Cardiac septum (tissue), 1 donor: ENCODE data around the gene CAPN15. TPM values are rescaled to one million over a fixed set of nuclear protein-coding genes. Genes with fewer than 3 reads are reported as not detected.
"Not testable (repeated sequence)": the region's sequence is repeated elsewhere in the genome, so short reads cannot be mapped to it uniquely, and the experiment has no call there.

ENCODE experiments used
- DNase-seq: peaks from one replicate; pipeline ENCODE4 v3.0.0-alpha.2; 2020; ENCODE audit warnings: low spot score
- intact Hi-C: fragments of 100-400 bp; cut with DNase I; formaldehyde crosslinking; loops from one replicate; pipeline ENCODE4 v1.14.0; 2022
- total RNA-seq: library from RNA; stranded (reverse); fragmentation: NEBNext Ultra II Directional; extraction: Animal tissue kit (Norgen Biotek cat#: 25700); gene quantifications from one replicate; pipeline ENCODE4 v1.2.1, GENCODE V29; 2021
- donor health status: DM: no; HTN: no; CAD: no.

Gene CAPN15
- total RNA-seq, 1 donor from 2014 or later, result 18.5 TPM

DNA sequence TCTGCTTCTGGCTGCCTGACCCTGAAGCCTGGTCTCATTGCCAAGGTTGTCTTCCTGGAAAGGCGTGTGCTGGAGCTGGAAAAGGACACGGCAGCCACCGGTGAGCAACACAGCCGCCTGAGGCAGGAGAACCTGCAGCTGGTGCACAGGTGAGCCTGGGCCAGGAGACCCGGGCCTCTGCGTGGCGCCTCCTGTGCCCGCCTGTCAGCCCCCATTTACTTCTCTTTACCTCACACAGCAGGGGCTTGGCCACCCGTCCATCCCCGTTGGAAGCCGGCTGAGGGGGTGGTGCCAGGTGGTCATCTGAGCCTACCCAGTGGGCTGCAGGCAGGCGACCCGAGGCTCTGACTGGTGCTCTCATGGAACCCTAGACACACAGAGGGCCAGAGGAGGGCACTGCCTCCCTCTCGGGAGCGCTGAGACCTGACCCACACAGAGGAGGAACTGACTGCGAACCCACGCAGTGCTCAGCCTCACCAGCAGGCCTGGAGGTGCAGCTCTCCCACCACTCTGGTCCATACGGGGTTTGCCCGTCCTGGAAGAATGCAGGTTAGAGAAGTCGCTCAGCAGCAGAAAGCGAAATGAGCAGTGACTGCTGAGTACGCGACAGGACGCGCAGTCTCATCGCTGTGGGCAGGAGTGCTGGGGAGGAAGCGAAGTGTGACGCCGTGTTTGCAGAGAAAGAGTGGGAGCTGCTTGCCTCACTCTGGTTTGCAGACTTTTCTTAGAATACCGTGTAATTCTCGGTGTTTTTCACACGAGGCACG is 21.9 kb upstream of the CAPN15 start:
- no peak for DNase-seq
- intact Hi-C loops, result no loop called here

DNA sequence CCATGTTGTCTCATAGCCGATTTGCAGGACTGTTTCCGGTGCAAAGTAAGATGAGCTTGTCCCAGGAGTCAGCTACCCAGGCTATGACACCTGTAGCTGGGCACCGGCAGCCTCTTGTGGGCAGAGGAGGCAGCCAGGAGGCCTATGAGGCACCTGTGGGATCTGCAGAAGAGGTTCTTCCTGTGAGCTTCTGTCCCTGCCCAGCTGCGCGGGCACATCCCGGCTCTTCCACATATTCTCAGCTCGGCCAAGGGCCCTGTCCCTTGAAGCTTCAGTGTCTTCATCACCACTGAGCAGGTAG is 21.3 kb upstream of the CAPN15 start:
- intact Hi-C loops, result no loop called here
- no peak for DNase-seq

DNA sequence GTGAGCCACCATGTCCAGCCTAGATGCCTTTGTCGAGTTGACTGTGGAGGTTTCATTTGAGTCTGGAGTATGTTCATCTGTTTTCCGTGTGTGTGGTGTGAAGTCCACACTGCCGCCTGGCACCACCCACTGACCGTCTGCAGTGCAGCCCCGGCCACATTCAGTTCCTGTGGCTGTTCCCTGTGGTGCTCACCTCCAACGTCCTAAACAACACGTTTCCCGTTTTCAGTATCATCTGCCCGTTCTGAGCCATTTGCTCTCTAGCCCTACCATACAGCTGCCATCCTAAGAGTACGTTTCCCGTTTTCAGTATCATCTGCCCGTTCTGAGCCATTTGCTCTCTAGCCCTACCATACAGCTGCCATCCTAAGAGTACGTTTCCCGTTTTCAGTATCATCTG is 20.0 kb upstream of the CAPN15 start:
- DNase-seq, intact Hi-C loops: not testable (repeated sequence)

DNA sequence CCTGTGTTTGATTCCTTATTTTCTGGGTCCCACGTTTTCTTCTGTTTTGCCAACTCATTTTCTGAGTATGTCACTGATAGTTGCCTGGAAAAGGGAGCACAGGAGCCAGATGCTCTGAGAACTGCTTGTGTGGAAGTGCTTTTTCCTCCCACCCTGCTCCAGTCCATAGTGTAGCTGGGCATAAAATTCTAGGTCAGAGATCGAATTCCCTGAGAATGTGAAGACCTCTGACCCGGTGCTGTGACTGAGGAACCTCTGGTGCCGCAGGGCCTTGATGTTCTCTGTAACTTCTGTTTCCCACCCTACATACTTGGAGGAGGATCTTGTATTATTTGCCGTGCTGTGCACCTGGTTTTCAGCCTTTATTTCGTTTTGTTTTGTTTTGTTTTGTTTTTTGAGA is 19.5 kb upstream of the CAPN15 start:
- intact Hi-C loops, result no loop called here
- no peak for DNase-seq

DNA sequence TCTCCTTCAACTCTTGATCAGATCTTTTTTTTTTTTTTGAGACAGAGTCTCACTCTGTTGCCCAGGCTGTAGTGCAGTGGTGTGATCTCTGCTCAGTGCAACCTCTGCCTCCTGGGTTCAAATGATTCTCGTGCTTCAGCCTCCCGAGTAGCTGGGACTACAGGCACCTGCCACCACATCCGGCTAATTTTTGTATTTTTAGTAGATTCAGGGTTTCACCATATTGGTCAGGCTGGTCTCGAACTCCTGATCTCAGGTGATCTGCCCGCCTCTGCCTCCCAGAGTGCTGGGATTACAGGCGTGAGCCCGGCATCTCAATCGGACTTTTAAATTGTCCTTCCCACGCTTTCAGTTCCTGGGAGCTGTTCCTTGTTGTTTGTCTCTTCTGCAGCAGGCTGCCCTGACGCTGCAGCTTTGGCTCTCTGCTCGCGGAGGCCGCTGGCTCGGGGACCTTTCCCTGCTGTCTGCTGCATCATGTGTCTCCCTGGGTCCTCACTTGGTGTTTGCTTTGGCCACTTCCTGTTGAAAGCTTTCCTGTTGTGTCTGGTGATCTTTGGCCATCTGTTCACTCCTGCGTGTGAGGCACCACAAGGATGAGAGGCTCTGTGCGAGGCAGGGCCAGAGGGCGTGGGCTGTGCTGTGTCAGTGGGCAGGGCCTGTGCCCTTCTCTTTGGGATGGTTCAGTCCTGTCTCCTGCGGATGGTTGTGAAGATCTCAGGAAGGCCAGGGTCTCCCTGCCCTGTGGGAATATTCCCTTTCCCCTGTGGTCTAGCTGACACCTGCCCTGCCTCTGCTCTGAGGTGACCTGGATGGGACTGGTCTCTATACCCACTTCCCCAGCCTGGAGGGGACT is 18.4 kb upstream of the CAPN15 start:
- DNase-seq, result no peak
- intact Hi-C loops, result no loop called here

DNA sequence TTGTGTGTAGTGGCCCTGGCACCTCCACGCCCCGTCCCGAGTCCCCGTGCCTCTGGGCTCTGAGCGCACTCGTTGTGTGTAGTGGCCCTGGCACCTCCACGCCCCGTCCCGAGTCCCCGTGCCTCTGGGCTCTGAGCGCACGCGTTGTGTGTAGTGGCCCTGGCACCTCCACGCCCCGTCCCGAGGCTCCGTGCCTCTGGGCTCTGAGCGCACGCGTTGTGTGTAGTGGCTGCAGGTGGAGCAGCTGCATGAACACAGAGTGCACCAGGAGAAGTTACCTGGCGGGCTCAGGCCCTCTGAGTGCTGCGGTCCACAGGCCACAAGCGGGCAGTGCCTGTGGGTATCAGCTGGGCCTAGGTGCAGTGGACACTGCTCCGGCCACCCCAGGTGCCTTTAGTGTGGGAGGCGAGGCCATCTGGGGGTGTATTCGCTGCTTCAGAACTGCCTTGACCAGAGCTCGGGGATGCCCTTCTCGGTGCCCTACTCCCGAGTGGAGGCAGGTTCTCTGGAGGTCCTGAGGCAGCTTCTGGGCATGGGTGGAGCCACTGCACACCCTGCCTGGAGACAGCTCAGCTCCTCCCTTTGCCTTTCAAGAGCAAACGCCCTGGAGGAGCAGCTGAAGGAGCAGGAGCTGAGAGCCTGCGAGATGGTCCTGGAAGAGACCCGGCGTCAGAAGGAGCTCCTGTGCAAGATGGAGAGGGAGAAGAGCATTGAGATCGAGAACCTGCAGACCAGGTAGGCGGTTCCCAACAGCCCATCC is 17.3 kb upstream of the CAPN15 start:
- DNase-seq, result no peak
- intact Hi-C loops, result no loop called here

DNA sequence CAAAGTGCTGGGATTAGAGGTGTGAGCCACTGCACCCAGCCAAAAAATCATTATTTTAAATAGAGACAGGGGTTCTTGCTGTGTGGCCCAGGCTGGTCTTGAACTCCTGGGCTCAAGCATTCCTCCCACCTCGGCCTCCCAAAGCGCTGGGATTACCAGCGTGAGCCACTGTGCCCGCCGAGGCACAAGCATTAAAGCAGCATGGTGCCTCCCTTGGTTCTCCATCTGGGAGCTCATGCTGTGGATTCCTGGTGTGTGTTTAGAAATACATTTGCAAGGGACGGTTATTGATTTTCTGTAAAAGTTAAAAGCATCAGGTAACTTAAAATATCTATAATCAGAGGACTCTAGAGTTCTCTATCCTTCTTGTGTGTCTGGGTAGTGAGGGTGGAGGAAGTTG is 14.7 kb upstream of the CAPN15 start:
- no peak for DNase-seq
- intact Hi-C loops, result no loop called here

DNA sequence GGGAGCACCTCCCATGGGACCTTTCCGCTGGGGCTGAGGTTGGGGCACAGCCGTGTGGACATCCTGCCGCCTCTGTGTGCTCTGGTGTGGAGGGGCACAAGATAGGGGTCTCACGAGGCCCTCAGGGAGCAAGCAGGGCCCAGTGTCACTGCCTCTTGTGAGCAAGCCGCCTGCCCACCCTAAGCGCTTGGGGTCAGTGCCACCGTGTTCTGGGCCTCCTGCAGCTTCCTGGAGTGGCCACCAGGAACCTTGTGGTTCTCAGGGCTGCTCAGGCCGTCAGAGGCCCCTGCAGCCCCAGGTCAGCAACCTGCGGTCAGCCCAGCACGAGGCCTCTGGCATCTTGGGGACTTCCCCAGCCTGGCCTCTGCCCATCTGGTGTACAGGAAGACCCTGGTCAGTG is 13.6 kb upstream of the CAPN15 start:
- intact Hi-C loops, result no loop called here
- DNase-seq, result no peak

DNA sequence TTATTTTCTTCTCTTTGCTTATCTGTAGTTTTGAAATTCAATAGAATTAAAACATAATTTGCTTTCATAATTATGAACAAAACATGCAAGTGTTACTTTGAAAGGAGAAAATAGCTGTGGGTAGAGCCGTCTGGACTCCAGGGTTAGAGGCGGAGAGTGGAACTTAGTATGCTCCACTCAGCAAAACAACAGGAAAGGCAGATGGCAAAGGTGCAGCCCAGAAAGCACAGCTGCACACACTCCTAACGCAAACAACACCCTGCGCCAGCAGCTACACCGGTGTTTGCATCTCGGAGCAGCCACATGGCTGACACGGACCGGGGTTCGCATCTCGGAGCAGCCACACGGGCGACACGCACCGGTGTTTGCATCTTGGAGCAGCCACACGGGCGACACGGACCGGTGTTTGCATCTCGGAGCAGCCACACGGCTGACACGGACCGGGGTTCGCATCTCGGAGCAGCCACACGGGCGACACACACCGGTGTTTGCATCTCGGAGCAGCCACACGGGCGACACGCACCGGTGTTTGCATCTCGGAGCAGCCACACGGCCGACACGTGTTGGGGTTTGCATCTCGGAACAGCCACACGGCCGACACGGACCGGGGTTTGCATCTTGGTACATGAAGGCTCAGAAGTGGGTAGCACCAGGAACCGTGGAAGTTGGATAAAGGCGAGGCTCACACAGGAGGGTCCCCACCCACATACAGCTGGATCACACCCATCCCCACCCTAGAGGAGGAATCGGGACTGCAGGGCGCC is 12.2 kb upstream of the CAPN15 start:
- intact Hi-C loops, result no loop called here
- no peak for DNase-seq

DNA sequence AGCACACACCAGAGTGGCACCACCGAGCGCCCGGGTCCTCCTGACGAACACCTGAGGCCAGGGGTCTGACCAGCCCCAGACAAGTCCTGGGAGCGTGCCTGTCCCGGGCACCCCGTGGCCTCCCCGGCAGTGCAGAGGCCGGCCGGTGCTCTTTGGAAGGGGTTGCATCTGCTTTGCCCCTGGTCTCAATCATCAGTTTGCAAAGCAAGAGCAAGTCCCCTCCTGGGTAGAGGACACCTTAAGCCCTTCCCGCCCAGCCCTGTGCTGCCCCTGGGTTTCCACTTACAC is 11.6 kb upstream of the CAPN15 start:
- intact Hi-C loops, result no loop called here
- DNase-seq, result no peak

DNA sequence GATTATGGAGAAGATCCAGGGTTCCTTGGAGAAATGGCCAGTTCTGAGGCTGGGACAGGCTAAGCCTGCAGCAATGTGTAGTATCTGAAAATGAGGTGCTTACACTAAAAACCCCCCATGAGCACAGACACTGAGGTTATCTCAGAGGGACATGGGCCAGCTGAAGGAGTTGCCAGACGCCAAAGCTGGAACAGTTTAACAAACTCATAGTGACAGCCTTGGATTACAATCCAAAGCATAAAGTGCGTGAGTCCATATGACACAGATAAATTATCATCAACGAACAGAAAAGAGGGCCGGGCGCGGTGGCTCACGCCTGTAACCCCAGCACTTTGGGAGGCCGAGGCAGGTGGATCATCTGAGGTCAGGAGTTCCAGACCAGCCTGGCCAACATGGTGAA is 11.2 kb upstream of the CAPN15 start:
- DNase-seq, result no peak
- intact Hi-C loops, result no loop called here

DNA sequence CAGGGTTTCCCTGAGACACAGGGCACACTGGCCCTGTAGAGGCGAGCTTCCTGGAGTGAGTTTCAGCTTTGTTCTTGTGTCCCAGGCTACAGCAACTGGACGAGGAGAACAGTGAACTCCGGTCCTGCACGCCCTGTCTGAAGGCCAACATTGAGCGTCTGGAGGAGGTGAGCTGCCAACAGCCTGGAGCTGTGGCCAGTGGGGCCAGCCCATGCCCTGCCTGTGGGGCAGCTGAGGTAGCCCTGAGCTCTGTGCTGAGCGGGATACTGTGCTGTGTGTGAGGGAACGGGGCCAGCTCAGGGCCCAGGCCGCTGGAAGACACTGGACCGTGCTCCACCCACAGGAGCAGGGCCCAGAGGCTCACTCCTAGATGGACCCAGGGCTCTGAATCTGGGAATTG is 8.7 kb upstream of the CAPN15 start:
- intact Hi-C loops, result no loop called here
- DNase-seq, result no peak

DNA sequence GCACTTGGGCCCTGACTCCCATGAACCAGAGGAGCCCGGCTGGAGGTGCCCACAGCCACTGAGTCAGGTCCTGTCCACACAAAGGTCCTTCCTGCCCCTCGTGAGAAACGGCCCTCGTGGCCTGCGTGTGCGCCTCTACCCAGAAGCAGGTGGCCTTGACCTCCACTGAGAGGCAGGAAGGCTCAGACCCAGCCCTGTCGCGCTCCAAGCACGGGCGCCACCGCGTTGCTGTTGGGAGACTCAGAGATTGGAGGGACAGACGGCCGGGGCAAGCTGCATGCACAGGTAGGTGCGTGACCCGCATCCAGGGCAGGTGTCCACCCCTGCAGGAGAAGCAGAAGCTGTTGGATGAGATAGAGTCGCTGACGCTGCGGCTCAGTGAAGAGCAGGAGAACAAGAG is 8.1 kb upstream of the CAPN15 start:
- intact Hi-C loops, result no loop called here
- no peak for DNase-seq

DNA sequence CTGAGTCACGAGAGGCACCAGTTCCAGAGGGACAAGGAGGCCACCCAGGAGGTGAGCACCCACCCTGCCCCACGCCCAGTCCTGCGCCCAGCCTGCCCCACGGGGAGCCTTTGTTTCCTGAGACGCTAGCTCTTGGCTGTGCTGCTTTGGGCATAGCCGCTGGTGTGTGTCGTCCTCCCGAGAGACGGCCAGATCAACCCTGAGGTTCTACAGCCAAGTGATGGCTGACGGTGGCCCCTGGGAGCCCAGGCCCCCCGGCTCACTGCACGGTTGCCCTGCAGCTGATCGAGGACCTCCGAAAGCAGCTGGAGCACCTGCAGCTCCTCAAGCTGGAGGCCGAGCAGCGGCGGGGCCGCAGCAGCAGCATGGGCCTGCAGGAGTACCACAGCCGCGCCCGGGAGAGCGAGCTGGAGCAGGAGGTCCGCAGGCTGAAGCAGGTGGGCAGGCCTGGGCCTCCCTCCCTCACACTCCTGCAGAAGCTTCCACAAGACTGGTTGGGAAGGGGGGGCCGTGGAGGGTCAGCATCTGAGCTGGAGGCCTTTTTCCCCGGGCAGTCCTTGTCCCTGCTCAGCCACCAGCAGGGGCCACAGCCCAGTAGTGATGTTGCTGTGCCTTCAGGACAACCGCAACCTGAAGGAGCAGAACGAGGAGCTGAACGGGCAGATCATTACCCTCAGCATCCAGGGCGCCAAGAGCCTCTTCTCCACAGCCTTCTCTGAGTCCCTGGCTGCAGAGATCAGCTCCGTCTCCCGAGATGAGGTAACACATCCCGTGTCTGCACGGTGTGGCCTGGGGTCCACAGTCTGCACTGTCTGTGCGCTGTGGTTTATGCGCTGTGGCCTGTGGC is 7.4 kb upstream of the CAPN15 start:
- intact Hi-C loops, result no loop called here
- no peak for DNase-seq

DNA sequence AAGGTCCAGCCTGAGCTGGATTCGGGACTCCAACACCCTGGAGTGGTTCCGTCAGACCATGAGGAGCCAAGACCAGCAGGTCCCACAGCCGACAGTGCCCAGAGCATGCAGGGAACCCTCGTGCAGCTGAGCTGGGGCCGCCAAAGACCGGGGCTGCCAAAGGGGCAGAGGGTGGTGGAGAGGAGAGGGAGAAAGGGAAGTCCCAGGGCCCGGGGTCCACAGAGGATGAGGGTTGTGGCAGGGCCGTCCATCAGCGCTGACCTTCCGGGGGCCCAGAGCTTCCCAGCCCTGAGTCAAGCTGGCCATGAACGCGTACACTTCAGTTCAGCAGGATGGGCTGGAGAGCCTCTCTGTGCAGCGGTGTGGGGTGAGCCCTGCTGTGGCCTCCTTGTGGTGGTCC is 6.7 kb upstream of the CAPN15 start:
- no peak for DNase-seq
- intact Hi-C loops, result no loop called here

DNA sequence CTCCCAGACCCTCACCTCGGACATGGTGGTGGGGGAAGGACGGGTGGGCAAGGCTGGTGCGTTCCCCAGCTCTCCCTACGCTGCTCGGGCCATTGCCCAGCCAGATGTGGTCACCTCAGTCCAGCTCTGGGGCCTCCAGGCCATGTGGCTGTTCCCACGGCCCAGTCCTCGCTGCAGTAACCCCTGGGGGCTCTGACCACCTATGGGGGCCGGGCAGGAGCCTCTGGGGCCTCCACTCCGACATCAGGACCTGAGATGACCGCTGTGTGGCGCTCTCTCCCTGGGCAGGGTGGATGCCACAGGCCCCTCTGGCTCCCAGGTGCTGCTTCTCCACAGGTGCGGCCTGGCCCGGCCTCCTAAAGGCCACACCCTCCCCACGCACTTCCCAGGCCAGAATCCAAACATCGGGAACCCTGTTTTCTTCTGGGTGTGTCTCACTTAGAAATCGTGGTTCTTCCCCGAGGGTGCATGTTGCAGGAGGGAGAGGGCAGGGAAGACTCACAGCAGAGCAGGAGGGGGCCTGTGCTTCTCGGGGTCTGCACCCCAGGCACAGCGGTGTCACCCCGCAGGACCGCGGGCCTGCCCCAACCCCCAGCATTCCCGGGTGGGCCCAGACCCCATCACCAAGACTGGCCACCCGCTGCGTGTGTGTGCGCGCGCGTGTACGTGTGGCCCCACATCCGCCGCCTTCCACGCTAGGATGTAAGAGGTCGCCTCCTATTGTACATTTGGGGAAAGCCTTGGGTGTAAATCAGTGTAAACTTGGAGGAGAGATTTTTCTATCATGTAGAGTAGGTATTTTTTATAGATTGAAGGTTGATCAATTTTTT is 5.9 kb upstream of the CAPN15 start:
- intact Hi-C loops, result no loop called here
- no peak for DNase-seq

DNA sequence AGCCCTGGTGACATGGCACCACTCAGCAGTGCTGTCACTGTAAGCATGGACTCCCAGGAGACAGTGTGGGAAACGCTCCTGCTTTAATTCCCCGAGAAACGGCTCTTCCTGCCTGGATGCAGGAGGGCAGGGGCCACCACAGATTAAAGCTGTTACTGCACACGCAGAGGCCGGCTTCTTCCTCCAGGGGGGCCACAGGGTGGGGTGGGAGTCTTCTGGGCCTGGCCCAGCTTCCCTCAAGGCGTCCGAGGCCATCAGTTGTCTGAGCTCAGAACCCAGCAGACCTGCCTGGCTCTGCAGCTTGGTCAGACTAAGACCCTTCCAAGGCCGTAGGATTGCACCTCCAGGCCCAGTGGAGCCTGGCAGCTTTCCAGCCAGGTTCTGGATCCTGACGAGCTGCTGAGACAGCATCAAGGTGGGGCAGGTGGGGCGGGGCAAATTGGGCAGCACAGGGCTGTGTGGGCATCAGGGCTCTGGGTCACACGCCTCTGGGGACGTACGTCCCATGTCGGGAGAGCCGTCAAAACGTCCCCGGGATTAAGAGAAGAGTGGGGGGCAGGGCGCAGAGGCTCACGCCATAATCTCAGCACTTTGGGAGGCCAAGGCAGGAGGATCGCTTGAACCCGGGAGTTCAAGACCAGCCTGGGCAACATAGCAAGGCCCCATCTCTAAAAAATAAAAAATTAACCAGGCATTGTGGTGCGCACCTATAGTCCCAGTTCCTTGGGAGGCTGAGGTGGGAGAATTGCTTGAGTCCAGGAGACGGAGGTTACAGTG is 5.0 kb upstream of the CAPN15 start:
- DNase-seq, result no peak
- intact Hi-C loops, result no loop called here
